Hematopoietic multipotent progenitor cell treated with erythropoietin and hydrocortisone succinate and interleukin-3 and kit ligand, for 6 days (in vitro differentiated cells): ENCODE results near the gene CSNK2A3.
"Not testable (repeated sequence)": the region's sequence is repeated elsewhere in the genome, so short reads cannot be mapped to it uniquely, and the experiment has no call there.

Source experiments
- DNase-seq: peaks from one replicate; pipeline ENCODE4 v3.0.0-alpha.2; 2015

CSNK2A3 gene

DNA sequence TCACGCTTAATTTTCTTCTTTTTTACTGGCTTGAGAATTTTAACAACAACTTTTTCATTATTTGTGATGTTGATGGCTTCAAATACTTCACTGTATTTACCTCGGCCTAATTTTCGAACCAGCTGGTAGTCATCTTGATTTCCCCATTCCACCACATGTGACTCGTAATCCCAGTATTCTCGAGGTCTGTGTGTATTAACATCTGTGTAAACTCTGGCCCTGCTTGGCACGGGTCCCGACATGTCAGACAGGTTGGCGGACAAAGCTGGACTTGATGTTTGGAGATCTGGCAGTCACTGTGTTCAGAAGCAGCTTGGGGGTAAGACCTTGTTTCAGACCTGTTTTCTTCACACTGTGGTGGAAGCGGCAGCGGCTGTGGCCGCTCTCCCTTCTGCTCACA is at the start of gene CSNK2A3:
TSS of gene CSNK2A3 (minus strand) at position 373 of the 400 bp plus-strand sequence. CDS start at position 242, 131 bp downstream.
- DNase-seq, result not testable (repeated sequence)

DNA sequence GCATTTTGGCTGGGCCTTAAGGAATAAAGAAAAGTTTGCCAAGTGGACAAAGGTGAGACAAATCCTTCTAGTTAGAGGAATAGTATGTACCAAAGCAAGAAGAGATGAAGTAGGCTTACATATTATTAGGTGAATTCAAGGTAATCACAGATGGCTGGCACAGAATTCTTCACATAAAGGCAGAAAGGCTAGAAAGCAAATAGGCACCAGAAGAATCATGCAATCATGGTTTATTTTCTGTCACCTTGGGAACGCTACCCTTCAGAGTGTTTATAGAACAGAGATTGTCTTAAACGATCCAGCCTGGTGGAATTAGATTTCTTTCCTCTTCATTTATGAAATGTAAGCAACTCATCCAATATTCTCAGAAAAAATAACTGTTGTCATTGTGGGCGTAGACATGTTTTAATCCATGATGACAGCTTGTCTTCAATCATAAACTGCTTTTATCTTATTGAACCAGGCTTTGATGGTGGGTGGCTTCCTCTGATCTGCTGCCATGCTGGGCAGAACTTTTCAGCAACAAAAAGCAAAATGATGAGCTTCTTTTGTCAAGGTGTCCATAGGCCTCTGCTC is 49.0 kb upstream of the CSNK2A3 start:
- DNase-seq, result peak; percentile 91

DNA sequence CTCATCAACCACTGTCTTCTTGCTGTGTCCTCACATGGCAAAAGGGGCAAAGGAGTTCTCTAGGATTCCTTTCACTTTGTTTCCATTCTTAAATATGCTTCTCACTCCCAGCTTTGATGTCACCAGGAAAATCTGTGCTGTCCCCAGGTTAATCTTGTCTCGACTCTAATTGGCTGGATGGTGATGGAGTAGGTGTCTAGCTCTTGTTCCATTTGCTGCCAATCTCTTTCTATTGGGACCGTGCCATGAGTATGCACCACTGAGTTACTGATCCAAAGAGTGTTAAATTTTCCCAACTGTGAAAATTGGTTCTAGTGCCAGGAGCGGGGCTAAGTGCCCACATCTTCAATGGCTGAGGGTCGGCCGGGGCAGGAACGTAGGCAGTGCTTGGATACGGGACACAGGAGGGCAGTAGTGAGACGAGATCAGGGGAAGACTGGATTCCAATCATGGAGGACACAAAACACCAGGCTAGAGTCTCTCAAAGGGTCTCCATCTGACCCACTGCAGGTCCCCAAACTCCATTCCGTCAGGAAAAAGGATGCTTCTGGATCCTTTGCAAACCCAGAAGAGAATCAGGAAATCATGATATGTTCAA is 47.7 kb upstream of the CSNK2A3 start:
- DNase-seq, result peak; percentile 63

DNA sequence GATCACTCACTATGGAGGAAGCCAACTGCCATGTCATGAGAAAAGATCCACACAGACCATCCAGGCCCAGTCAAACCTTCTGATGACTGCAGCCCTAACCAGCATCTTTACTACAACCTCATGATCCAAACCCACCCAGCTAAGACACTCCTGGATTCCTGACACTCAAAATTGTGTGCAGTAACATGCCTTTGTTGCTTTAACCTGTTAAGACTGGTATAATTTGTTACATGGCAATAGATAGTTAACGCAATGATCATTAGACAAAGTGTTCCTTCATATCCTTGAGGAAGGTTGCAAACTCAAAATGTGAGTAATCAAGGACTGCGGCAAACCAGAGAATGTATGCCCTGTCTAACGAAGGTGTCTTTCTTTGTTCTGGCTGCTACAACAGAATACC is 47.1 kb upstream of the CSNK2A3 start:
- no peak for DNase-seq

DNA sequence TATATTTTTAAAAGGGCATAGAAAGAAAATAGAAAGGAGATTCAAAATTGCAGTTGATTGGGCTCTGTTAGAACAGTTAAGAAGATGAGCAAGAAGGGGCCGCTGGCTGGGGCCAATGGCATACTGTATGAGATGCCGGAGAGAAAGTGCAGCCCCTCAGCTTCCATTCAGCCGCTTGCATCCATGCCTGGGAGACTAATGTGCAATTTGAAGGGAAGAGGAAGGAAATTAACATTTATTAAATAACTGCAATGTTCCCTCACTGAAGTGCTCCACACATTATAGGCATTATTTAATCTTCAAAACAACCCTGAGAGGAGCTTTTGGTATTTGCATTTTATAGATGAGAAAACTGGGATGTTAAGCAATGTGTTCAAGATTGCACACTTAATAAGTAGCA is 44.7 kb upstream of the CSNK2A3 start:
- DNase-seq, result no peak

DNA sequence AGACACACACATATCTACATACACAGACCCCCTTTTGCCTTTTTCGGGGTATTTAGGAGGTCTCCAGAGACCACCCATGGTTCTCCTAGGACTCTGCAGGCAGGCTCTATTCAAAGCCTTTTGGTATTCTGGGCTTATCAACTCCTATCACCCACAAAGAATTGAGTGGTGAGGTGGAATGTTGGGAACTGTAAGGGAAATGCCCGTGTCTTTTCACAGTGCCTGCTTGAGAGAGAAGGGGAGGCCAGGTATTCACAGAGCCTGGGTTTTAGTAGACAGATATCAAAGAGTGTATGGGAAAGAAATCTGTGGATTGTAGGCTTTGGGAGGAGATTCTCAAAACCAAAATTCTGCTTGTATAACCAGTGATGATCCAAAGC is 44.0 kb upstream of the CSNK2A3 start:
- DNase-seq, result no peak

DNA sequence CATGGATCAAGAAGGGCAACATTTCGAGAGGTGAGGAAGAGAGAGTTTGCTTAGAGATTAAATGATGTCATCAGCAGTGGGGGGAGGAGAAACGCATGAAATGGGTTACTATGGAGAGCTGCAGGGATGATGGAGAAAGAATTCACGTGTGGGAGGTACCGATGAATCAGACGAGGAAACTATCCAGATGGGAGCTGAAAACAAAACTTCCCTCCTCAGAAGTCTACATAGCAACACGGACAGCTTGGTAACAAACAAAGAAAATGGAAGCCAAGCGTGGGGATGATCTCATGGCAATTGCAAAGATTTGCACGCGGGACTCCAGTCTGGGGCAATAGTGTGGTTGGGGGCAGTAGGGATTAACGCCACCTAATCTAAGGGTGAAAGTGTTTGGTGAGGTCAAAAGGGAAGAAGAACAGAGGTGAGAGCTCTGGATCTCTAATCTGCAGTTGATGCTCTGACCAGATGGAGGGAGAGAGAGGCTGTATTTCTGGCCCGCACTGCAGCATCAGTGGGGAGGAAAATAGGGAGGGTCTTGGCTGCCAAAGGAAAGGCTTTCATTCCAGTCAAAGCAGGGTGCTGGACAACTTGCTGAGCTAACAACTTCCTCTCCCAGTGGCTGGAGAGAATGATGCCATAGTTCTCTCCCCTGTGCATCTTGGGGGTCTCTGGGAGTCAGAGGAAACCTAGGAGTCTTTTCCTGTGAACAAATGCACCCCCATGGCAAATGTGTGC is 43.4 kb upstream of the CSNK2A3 start:
- no peak for DNase-seq

DNA sequence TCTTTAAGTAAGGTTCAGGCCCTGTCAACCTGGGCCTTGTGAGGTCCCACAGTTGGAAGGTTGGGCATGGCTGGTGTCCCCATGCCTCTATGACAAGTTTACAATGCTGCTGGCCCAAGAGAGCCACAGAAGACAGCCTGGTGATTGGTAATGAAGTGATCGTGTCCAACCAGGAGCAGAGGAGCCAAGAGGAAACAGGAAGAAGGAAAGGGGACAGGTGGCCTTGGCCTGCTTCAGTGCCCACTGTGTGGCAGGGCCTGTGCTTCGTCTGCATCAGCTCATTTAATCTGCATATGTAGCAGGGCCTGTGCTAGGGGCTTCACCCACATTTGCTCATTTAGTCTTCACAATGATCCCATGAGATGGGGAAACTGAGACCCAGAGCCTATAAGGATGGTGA is 42.1 kb upstream of the CSNK2A3 start:
- DNase-seq, result no peak

DNA sequence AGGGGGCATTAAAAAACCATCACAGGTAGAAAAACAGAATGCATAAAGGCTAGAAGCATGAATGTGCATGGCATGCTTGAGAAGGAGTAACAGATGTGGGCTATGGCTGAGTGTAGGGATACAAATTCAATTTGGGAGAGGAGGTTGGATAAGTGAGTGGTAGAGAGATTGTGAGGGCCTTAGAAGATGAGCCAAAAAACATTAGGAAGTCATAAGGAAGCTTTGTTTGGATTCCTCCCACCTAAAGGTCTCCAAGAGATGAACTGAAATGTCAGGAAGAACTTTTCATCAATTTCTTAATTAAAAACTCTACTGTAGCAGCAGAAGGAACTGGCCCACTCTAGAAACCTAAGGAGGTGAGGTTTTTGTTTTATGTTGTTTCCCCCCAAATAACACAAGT is 41.2 kb upstream of the CSNK2A3 start:
- no peak for DNase-seq

DNA sequence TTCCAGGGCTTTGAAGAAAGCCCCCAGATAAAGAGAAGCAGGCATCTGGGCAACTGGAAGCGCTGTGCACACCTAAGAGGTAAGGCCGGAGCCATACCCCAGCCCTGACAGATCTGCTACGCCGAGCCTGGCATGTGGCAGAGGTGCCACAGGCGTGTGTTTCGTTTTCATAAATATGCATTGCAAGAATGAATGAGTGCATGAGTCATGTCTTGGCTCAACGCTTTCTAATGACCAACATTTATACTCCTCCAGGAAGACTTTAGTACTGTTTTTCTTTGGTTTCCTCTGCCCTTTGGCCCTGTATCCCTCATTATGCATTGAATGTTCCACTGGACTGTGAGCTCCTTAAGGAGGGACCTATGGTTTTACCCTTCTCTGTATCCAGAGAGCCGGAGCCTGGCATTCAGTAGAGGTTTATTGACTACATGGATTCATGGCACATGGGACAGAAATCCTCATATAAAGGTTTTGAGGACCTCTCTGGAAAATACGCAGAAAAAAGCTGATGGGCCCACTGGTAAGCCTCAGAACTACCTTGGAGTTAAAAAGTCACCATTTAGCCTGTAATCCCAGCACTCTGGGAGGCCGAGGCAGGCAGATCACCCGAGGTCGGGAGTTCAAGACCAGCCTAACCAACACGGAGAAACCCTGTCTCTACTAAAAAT is 38.9 kb upstream of the CSNK2A3 start:
- no peak for DNase-seq

DNA sequence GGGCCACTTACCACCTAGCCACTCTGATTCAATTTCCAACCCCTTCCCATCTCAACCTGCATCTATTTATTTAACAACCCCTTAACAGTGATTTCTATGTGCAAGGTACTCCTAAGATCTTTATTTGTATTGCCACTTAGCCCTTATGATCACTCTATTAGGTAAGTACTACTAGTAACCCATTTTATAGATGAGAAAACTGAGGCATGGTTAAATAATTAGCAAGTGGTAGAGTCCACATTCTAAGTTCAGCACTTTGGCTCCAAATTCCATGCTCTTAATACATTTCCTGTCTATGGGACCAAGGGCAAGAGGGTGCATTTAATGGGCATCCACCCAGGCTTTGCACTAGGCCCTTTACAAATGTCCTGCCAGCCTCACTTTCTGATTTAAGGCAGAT is 38.1 kb upstream of the CSNK2A3 start:
- no peak for DNase-seq

DNA sequence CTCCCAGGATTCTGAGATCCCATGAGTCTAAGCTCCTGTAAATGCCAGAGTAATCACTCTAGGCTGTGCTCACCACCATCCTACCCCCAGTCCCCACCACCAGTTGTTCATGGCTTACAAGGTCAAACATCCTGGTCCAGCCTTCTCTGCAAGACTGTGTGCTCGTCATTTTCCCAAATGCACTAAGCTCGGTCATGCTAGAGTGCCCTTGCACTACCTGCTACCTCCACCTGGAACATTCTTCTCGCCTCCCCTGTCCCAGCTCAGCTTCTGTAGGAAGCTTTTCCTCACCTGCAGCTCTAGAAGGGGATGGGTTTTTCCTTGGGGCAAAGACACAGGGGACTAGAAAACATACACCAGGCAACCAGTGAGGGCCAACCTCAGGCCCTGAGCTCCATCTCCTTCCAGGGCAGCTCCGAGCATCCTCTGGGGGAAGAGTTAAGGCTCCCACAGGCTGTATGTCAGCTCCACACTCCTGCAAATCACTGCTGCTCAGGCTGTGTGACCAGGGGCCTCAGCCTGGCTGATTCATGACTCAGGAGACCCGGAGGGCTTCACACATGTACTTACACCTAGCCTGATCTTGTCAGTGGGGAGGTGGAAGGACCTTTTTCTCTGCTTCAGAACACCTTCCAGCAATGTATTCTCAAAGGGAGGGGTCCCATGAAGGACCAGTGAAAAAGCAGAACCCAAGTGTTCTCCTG is 37.2 kb upstream of the CSNK2A3 start:
- no peak for DNase-seq

DNA sequence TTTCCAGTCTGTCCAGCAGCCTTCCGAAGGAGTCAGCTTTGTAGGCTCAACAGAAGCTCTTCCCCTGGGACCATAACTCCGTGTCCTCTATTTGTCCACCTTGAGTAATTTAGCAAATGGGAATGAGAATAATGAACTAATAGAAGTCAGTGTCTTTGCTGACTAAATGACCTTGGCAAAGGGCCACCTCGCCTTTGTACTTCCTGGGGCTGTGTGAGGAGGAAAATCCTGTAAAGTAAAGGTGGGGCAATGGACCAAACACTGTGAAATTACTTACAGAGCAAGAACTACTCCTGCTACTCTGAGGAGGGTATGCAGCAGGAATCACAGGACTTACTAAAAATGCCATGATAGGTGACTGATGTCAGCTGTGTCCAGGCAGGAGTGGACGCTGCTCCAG is 36.2 kb upstream of the CSNK2A3 start:
- no peak for DNase-seq

DNA sequence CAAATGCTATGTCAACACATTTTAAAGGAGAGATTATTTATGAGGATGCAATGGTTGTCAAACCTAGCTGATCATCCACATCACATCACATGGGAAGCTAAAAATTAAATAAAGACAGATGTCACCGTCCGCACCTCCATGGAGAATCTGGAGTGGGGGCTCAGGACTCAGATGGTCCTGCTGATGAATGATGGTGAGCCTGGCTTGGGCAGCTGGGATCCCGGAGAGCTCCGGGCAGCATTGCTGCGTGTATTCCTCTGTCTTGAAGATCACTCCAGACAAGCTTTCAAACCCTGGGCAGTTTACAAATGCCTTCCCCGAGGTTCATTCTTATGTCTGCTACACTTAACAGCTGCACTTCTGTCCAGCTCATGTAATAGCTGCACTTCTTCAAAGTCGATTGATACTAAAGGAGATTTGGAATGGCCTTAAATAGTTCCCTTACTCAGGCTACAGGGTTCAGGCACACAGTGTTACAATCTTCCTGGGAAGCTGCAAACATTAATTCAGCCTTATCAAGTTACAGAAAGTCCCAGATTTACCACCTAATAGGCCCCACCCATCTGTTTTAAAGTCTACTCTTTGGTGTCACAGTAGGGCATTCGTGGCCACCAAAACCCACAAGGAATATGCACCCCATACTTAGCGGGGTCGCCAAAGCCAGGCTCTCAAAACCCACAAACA is 34.7 kb upstream of the CSNK2A3 start:
- DNase-seq, result no peak

DNA sequence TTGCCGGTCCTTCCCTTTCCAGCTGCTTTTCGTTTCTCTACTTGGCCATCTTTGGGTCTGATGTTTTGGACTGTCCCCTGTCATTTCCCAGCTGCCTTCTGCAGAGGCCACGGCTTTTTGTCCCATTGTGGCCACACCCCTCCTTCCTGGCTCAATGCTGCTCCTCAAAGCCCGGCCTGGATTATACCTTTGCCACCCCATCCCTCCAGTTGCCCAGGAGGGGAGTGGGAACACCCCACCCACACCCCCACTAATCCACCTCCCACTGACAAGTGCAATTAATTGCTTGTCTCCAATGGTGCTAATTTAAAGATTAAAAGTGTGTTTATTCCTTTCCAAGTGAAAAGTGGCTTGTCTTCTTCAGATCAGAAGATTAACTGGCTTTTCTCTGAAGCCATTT is 34.2 kb upstream of the CSNK2A3 start:
- no peak for DNase-seq

DNA sequence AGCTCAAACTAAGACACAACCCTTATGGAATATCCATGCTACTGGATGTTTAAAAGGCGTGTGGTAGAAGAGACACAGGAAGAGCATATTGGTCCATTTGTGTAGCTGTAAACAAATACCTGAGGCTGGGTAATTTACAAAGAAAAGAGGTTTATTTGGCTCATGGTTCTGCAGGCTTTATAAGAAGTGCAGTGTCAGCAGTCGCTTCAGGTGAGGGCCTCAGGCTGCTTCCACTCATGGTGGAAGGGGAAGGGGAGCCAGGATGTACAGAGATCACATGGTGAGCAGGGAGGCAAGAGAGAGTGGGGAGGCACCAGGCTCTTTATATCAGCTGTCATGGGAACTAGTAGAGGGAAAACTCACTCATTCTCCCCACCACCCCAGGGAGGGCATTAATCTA is 31.8 kb upstream of the CSNK2A3 start:
- no peak for DNase-seq

DNA sequence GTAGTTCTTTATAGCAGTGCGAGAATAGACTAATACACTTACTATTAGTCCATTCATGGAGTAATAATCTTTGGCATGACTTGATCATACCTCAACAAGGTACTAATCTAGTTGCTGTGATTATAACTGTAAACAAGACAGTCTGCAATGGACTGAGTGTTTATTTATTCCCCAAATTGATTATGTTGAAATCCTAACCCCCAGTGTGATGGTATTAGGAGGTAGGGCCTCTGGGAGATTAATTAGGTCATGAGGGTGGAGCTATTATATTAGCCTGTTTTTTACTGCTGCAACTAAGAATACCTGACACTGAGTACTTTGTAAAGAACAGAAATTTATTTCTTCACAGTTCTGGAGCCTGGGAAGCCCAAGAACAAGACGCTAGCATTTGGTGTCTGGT is 30.9 kb upstream of the CSNK2A3 start:
- DNase-seq, result no peak

DNA sequence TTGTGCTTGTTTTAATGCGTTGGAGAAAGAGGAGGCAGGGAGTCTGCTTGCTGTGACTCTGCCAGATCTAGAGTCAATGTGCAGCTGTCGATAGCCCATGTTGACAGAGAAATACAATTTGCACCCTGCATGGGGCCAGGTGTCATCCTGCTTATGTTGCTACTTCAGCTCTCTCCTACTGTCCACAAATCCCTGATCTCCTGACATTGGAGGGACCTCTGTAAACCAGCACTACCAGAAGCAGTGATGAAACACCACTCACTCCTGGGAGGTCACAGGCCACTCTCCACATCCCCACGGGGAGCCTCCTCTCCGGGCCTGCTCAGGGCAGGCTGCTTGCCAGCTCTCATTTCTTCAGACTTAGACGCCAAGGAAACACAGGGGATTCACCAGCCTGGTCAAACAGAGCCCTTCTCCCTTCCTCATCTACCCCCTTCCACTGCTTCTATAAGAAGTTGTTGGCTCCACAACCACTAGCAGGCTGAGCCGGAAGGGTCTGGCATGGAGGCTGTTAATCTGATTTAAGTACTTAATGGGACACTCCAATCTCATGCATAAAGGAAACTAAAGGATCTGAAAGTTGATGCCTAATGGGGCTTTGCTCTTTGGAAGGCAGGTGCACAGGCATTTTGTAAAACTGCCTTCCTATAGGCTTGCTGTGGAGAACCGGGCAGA is 29.9 kb upstream of the CSNK2A3 start:
- no peak for DNase-seq

DNA sequence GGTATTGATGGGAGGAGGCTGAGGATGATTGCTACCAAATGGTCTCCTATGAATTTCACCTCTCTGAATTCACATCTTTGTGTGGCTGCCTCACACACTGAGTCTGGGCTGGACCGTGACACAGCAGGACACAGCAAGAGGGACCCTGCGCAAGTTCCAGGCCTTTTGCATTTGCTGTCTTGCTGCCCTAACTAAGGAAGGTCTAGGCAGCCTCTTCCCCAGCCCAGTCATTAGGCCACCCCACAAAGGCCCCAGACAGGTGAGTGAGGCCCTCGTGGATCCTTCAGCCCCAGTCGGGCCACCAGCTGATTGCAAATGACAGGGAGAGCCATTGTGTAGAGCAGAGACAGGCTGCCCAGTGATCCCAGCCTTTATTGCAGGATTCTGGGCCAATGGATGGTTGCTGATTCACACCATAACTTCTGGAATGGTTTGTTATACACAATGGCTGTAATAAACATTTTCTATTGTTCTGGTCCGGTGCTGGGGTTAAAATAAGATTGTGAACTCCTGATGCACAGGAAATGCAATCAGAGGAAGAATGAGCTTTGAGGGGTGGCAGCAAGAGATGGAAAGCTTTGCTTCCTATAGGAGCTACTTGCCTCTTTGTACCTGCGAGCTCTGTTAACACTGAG is 28.5 kb upstream of the CSNK2A3 start:
- DNase-seq, result no peak

DNA sequence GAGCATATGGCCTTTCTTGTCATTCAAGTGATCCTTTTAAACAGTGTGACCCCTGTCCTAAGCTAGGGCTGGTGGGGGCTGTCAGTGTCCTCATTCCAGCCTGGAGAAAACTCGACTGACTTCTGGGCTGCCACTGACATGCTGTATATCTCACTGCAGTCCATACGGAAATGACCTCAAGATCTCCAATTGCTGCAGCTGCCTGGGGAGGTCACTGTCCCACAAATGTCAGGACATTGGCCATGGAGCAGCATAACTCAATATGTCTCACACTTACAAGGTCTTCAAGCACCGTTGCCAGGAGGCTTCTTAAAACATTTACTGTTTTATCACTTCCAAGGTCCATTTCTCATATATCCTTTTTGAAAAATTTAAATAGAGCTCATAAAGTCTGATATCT is 27.8 kb upstream of the CSNK2A3 start:
- no peak for DNase-seq

DNA sequence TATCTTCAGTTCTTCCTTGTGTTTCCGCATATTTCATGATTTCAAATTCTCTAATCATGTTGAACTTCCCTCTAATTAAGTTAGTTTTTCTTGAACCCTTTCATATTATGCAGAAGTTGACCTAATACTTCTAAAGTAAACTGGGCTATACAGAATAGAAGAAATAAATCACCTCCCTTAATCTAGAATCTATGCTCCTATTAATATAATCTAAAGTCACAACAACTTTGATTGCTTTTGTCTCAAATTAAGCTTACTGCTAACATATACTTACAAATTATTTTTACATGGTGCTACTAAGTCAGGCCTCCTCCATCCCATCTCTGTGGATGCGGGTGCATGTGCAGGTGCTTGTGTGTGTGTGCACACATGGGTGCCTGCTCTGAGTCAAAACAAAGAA is 27.3 kb upstream of the CSNK2A3 start:
- DNase-seq, result no peak

DNA sequence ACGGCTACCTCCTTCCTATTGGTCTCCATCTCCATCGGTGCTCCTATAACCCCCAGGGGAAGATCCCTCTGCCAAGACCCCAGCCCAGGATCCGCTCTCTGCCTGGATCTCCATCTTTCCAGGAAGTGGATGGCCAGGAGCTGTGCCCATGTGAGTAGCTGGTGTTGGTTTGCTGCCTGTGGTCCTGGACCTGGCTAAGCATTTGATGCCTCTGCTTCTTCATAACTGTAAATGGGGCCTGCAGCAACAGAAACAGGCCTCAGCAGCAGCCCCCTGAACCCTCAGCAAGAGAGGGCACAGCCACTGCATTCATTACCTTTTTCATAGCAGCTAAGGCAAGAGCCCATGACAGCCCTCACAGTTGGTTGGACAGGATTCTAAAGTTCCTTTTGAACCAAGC is 26.6 kb upstream of the CSNK2A3 start:
- no peak for DNase-seq
